Activated T-helper 9 cell treated with anti-CD3 and anti-CD28 coated beads, Interleukin-2, amount 50 U/mL, for 16 hours (primary cell): ENCODE data around the gene DDX56.

Experiments used
- DNase-seq: peaks from one replicate; pipeline ENCODE4 v3.0.0-alpha.2; 2020; ENCODE audit warnings: low read depth

DDX56 gene

DNA sequence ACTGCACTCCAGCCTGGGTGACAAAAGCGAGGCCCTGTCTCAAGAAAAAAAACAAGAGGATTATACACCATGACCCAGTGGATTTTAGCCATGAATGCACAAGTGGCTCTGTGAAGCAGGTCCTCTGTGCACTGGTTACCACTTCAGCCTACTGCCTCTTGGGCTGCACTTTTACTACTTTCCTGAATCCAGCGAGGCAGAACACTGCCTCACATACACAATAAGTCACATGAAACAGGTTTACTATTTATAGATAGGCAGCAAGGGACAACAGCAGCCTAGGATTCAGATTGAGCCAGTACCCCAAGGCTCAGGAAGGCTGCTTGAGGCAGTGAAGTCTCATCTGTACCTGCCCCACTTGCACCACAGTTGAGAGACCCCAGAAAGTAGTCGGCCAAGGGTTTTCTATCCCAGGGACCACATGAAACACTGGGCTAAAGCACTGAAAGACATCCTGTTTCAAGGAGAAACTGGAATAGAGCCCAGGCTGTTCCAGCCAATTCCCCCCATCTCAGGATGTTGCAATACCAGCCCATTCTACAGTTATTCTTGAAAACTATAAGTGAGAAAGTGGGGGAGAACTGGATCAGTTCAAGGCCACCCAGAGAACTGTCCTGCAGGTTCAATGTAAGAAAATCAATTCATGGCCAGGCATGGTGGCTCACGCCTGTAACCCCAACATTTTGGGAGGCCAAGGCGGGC is 22.4 kb upstream of the DDX56 start:
- DNase-seq, result no peak

DNA sequence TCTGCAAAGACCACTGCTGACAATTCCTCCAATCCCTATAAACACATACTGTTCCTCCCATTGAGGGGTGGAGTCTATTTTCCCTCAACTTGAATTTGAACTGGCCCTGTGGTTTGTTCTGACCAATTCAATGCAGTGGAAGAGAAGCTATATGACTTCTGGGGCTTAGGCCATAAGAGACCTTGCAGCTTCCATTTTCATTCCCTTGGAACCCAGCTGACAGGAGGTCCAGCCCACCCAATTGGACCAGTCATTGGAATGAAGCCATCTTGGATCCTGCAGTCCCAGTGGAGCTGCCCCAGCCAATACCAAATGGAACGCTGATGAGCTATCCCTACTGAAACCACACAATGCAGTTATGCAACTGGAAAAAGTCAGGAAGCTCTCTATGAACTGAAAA is 17.2 kb upstream of the DDX56 start:
- no peak for DNase-seq

DNA sequence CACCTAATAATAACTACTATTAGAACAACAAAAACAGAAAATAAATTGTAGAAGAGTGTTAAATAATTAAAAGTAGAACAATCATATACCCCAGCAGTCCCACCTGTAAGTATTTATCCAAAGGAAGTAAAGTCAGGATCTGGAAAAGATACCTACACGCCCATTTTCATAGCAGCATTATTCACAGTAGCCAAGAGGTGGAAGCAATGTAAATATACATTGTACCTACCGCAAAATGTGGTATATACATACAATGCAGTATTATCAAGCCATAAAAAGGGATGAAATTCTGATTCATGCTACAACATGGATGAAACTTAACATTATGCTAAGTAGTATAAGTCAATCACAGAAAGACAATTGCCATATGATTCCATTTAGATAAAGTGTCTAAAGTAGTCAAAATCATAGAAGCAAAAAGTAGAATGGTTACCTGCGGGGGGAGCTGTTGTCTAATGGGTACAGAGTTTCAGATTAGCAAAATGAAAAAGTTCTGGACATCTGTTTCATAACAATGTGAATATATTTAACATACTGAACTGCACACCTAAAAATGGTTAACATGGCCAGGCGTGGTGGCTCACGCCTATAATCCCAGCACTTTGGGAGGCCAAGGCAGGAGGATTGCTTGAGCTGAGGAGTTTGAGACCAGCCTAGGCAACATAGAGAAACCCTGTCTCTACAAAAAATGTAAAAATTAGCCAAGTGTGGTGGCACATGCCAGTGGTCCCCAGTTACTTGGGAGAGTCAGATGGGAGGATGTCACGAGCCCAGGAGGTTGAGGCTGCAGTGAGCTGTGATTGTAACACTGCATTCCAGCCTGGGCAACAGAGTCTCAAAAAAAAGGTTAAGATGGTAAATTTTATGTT is 14.4 kb upstream of the DDX56 start:
- no peak for DNase-seq

DNA sequence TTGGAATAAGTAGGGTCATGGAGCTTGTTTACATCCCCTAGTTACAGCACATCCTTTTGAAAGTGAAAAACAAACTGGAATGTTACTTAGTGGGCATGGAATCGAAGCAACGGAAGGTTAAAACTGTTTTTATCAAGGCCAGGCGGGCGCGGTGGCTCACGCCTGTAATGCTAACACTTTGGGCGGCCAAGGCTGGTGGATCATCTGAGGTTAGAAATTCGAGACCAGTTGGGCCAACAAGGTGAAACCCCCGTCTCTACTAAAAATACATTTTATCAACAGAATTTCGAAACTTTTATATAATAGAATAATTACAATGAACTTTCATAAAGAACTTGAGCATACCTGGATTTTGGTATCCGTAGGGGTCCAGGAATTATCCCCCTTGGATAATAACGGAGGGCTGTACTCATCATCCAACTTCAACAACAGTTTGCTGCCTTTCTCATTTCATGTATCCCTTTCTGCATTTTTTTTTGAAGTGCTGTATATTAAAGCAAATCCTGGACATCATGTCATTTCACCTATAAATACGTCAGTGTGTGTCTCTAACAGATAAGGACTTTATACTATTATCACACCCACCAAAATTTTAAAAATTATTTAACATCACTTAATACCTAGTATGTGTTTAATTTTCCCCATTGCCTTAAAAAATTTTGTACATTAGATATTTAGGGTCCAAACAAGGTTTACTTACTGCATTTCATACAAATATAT is 9.6 kb upstream of the DDX56 start:
- DNase-seq, result no peak

DNA sequence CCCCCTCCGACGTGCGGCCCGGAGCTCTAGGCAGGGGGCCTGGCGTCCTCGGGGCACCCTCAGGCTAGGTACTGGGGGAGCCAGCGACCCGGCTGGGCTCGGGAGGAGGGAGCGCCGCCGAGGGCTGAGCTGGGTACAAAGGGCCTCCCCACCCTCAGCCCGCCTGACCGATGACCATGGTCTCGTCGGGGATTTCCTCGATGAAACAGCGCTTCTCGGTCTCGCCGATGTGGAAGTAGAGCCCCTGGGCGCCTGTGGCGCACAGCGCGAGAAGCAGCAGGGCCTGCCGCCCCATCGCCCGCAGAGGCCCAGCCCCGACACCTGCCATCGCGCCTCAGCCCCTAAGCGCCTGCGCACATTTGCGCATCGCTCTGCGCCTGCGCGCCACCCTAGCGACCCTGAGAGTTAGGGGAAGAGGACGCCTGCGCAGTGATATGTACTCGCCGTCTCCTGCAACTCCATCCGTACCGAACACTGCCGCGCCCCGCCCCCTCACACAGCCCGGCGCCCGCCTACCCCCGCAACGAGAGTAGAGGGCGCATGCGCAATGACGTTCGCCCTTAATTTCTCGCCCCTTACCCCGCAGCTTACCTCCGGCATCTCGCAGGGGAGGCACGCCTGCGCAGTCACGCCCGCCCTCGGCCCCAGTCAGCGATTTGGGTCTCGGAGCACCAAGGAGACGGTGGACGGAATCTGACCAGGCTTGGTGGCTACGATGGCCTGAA is 8.3 kb upstream of the DDX56 start, which contains the start of gene TMED4:
Gene TMED4, minus strand, starts transcription at position 353 of the 725 bp plus-strand sequence. Its CDS starts 25 bp downstream, at position 328.
- DNase-seq, result peak; percentile 100

DNA sequence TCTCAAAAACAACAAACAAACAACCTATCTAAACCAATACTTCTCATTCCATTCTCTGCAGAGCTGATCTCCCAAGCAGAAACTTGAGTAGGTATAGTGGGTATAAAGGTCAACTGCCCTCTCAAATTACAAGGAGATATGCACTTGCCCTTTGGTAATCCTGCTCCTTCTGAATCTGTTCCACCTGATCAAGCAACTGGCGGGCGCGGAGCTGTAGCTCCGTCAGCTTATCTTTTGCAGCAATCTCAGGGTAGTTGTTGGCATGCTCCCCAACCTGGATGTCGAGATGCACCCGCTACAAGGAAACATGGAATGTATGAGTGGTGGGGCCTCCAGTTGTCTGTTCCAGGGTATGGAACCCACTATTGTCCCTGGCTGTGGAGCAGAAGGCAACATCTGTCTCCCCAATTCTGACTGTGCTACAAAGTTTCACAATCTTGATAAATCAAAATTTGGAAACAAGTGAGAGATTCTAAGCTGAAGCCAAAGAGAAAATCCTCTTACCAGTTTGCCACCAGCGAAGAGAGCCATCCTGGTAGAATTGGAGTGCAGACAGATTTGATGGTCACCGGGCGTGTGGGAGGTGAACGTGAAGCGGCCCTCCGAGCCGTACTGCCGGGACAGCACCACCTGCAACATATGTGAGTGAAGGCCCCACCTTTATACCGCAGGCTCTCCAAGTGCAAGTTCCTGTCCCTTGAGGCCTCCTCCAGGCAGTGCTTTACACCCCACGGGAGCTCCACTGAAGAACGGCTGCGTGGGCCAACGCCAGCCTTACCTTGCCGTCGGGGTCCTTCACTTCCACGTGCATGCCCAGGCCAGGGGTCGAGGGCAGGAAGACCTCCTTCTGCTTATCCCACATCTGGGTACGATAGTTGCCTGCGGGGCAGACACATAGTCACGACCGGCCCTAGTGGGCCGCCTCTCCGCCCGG is 7.5 kb upstream of the DDX56 start:
- DNase-seq, result no peak

DNA sequence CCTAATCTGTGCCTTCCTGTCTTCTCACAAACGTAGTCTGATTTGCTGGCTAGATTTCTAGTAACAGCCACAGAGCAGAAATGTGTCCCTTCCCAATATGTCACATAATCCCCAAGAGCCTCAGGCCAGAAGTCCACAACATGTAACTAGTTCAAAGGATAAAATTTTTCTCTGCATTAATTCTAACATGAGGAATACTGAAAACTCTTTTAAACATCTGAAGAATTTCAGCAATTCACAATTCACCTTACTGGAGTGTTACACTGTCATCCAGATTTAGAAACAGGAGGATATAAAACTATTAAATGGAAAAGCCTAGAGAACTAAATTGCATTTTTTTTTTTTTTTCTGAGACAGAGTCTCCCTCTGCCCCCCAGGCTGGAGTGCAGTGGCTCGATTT is 2.5 kb upstream of the DDX56 start:
- DNase-seq, result no peak

DNA sequence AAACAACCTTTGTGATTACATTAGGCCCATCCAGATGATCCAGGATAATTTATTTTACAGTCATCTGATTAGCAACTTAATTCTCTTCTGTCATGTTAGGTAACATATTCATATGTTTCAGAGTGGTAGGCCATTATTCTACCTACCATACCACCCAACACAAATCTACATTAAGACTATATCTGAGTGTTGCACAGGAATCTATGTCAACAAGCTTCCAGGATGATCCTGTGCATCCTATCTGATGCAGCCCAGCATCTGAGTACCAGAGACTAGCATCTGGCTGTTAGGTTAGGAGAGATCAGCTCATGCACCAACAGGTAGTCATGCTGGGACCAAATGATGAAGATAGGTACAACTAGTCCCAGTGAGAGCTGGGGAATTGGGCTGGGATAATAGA is 1.3 kb upstream of the DDX56 start:
- DNase-seq, result no peak

DNA sequence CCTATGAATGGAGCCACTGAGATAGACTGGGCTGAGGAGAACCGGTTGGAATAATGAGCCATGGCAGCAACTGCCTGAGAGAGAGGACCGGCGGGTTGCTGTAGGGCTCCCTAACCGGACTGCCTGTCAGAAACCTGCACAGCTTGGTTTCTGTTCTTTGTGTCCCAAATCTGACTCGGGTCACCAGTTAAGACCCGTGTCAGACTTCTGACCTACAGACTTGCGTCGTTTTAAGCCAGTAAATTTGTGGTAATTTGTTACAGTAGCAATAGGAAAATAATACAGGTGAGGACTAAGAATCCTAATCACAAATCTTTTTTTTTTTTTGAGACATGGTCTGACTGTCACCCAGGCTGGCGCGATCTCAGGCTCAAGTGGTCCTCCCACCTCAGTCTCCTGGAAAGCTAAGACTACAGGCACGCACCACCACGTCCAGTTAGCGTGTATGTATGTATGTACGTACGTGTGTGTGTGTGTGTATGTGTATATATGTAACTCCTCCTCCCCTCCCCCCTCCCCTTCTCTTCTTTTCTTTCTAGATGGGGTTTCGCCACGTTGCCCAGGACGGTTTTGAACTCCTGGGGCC is 672 bp upstream of the DDX56 start:
- no peak for DNase-seq

DNA sequence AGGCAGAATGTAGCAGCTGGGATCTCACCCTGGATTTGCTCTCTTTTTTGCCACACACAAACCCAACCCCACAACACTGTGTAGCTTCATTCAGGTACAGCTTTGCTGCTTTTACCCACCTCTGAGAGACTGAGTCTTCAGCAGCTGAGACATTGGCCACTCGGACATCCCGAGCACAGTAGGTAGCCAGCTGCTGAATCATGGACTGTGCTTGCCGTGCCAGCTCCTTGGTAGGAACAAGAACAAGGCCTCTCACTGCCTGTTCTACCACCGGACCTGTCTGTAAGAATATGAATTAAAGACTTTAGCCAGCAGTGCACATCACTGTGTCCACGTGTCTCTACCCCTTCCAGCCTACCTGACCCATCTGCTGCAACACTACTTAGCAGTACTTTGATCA is 937 bp downstream of the DDX56 start:
- DNase-seq, result no peak

DNA sequence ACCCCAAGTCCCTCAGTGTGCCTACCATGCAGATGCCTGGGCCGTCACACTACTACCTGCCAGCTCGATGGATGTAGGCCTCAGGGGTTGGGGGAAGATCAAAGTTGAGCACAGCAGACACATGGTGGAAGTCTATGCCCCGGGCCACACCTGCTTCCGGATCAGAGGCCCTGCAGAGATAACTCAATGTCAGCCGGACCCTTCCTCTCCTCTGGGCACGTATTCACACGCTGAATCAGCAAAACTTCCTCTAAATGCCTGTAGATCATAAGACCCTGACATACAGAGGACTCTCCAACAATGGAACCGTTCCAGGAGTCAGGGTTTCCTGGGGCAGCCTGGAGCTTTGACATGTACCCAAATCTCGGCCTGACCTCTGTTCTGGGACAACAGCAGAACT is 3.7 kb downstream of the DDX56 start:
- DNase-seq, result no peak

DNA sequence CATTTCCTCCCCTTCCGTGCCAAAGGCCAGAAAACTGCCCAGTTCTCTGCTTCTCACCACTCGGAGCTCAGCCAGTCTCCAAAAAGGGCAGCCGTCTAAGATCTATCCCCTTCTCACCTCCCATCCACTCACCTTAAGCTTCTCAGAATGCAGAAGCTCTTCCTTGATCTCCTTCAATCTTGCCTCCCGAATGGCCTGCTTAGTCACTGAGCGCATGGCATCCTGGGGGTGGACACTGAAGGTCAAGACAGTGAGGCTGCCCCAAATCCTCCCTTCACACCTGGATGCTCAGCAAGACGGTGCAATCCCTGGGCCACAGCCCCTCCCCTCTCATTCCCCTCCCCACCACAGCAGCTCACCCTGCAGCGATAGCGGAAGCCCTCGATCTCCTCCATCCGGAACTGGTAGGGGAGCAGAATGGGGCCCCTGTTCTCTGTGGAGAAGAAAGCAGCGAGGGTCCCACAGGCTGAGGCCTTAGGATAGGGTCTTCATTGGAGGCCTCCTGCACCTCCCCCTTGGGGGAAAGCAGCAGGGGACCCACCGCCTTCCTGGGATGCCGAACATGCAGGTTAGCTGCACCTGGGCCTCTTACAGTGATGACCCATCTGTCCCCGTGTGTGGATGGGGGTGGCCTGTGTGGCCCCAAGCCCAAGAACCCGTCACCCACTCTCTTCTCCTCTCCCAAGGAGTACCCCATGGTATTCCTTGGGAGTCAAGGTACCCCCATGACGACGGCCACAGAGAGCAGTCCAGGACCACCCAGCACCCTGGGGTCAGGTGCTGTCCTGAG is 4.7 kb downstream of the DDX56 start:
- no peak for DNase-seq

DNA sequence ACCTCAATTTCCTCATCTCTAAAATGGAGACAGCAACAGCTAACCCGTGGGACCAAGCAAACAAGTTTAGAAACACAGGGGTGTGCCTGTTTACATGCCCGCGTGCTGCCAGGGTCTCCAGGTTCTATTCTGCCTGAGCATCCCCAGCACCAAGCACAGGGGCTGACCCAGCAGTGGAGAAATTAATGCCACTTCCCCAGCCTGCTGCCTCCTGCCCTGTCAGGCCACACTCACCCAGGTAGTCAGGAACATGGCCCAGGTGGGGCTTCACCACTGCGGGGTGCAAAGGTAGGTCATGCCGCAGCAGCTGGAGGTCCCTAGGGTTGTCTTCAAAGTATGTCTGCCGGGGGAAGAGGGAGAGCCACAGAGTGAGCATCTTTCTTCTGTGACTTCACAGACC is 5.8 kb downstream of the DDX56 start:
- no peak for DNase-seq

DNA sequence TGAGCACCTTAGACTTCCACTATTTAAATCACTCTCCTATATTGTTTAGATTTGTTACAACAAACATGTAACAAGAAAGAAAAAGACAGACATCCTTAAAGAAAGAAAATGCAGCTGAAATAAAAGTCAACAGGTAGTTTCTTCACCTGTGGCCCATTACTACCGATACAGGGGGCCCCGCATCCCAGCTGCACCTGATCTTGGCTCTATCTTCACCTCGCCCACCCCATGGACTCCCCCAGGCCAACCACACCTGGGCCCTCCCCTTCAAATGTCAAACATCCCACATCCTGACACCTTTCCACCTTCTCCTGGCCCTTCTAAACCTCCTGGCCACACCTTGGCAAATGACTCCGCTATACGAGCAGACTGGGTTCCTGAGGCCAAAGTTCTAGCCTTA is 7.0 kb downstream of the DDX56 start:
- no peak for DNase-seq

DNA sequence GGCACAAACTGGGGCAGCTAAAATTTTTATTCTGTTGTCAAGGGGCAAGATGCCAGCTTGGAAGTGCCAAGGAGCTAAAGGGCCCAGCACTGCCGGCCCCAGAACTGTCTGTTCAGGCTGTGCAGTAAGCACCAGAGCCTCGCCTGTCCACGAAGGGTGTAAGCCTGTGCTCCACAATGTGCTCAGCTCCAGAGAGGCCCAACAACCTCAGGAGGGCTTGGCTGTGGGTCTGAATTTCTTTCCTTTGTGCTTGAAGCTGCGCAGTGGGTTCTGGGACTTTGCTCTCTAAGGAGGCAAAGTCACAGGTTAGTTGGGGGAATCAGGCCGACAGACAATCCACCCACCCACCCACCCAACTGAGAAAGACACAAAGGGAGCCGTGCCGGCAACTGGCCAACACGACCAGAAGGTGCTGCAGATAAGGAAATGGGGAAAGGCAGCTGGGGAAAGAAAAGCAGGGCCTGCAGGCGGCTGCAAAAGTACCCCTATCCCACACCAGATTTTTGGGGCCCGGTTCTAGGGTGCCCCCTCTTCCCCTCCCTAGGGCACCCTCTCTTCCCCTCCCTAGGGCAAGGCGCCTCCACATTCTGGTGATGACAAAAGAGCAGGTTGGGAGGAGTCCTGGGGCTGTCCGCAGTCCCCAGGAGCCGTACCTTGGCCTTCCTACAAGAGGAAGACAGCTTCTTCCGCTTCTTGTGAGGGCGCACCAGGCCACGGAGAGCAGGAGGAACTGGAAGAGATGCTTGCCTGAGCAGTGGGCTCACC is 7.7 kb downstream of the DDX56 start:
- DNase-seq, result no peak

DNA sequence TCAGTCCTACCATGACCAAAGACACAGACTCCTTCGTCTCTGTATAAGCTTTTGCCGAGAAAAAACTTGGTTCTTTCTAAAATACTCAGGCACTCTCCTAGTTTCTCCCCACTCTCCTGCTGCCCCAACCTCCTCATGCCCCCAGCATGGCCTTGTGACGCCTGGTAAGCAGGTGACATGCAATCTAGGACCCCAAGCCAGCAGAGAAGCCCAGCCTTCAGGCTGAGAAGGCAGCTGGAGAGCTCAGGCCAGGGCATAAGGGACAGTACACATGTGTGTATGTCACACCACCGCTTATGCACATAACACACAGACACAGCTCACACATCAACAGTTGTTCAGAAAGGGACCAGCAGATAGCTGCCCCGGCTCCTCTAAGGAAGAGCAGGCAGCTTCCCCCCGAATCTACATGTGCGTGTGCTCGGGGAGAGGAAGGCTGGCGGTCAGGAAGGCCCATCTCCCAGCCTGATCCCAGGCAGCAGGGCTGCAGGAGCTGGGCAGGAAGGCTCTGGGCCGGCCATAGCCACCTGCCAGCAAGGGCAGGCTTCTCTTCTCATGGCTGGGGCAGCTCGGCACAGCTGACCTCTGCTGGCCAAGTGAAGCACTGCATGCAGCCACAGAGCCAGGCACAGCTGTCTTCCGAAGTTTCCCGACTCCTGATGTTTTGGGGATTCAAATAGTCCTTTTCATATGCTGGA is 8.5 kb downstream of the DDX56 start:
- peak; percentile 43 for DNase-seq

DNA sequence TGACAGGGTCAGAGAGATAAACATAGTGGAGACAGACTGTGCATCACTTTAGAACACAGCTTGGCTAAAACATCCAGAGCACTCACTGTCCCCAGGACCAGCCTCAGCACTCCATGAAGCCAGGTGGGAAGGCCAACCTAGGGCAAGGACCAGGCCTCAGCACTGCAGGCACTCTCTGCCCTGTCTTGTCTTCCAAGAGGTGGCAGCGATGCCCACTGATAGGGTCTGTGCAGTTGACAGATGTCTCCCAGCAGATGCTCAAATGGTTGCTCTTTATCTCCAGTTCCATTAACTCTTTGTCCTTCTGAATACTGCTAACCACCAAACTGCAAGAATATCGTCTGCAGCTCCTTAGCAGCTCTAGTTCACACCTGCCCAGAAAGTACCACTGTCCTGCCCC is 9.1 kb downstream of the DDX56 start:
- DNase-seq, result no peak

DNA sequence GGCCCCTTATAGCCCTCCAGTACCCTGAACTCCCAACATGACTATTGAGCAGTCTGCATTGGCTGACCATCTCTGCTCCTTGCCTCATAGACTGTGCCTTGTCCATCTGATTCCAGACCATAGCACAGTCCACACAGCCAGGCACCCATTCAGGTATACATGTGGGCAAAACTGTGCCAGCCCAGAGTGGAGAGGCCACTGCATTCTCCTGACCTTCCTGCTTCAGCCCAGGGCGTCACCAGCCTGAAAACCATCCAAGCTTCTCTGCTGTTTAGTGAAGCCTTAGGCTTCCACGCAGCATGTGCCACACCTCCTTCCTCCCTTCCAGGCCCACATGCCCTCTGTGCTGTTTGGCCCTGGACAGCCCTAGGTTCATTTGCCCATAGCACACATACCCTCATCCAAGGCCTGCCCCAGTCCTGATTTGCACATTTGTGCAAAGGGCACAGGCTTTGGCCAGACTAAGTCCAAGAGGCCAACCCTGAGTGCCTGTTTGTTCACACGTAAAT is 10.5 kb downstream of the DDX56 start:
- DNase-seq, result no peak
